HL-60/S4 treated with phorbol 12-myristate 13-acetate at 8.2 ng/mL for 4 days and 3 days (cell line): ENCODE results near the gene CSRP1.

Experiments
- in situ Hi-C: fragments of 300-500 bp; cut with MboI; formaldehyde crosslinking; loops from 2 replicates; pipeline ENCODE4 v1.15.0; 2022; ENCODE audit warnings: low sequenced_read_pairs

CSRP1 gene

GRCh38 chr1:201513498-201514243 lies 6.7 kb upstream of the CSRP1 start:
- in situ Hi-C loops, result no loop called here

- in situ Hi-C loops, result no loop called here
These were observed 5.1 kb upstream of the CSRP1 start for GRCh38 chr1:201511941-201512539.

- in situ Hi-C loops, result no loop called here
These were observed 4.5 kb upstream of the CSRP1 start for GRCh38 chr1:201511396-201511940.

- in situ Hi-C loops, result no loop called here
These were observed 3.8 kb upstream of the CSRP1 start for GRCh38 chr1:201510734-201511133.

- in situ Hi-C loops, result no loop called here
These were observed 2.9 kb upstream of the CSRP1 start for GRCh38 chr1:201509601-201510374.

- in situ Hi-C loops, result no loop called here
These were observed 1.9 kb upstream of the CSRP1 start for GRCh38 chr1:201508809-201509208.

- in situ Hi-C loops, result no loop called here
These were observed 395 bp upstream of the CSRP1 start for GRCh38 chr1:201507360-201507675.

GRCh38 chr1:201506092-201506491 lies 831 bp downstream of the CSRP1 start:
- in situ Hi-C loops, result no loop called here

GRCh38 chr1:201505503-201505890 lies 1.4 kb downstream of the CSRP1 start:
- in situ Hi-C loops, result no loop called here

- in situ Hi-C loops, result no loop called here
These were observed 2.0 kb downstream of the CSRP1 start for GRCh38 chr1:201504799-201505502.

GRCh38 chr1:201504179-201504631 lies 2.7 kb downstream of the CSRP1 start:
- in situ Hi-C loops, result no loop called here

GRCh38 chr1:201503397-201504176 lies 3.3 kb downstream of the CSRP1 start:
- in situ Hi-C loops, result no loop called here

GRCh38 chr1:201502511-201502857 lies 4.4 kb downstream of the CSRP1 start:
- in situ Hi-C loops, result no loop called here

- in situ Hi-C loops, result no loop called here
These were observed 5.0 kb downstream of the CSRP1 start for GRCh38 chr1:201501812-201502510.

- in situ Hi-C loops, result no loop called here
These were observed 5.8 kb downstream of the CSRP1 start for GRCh38 chr1:201501144-201501543.

GRCh38 chr1:201500670-201501120 lies 6.2 kb downstream of the CSRP1 start:
- in situ Hi-C loops, result no loop called here

GRCh38 chr1:201499795-201500669 lies 6.9 kb downstream of the CSRP1 start:
- in situ Hi-C loops, result no loop called here

- in situ Hi-C loops, result no loop called here
These were observed 7.7 kb downstream of the CSRP1 start for GRCh38 chr1:201499191-201499590.

- in situ Hi-C loops, result no loop called here
These were observed 8.3 kb downstream of the CSRP1 start for GRCh38 chr1:201498621-201499020.
